ENCODE measurements around the gene CCR9.

CCR9 gene

GRCh38 chr3:45907769-45908705 lies 21.7 kb downstream of the CCR9 start:
- DNase-seq (ENCODE audit: low read depth in 1 of 2, low spot score in 1 of 2), result no peak

DNA sequence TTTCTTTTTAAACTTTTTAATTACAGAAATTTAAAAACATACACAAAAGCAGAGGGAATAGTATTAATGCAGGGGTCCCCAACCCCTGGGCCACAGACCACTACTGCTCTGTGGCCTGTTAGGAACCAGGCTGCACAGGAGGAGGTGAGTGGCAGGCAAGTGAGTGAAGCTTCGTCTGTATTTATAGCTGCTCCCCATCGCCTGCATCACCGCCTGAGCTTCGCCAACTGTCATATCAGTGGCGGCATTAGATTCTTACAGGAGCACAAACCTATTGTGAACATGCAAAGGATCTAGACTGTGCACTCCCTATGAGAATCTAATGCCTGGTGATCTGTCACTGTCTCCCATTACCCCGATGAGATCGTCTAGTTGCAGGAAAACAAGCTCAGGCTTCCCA lies 22.4 kb downstream of the CCR9 start:
- DNase-seq (ENCODE audit: low read depth in 1 of 2, low spot score in 1 of 2), result no peak

- DNase-seq (ENCODE audit: low read depth in 1 of 2, low spot score in 1 of 2), result no peak
Observed at GRCh38 chr3:45909542-45909941, 23.2 kb downstream of the CCR9 start.

DNA sequence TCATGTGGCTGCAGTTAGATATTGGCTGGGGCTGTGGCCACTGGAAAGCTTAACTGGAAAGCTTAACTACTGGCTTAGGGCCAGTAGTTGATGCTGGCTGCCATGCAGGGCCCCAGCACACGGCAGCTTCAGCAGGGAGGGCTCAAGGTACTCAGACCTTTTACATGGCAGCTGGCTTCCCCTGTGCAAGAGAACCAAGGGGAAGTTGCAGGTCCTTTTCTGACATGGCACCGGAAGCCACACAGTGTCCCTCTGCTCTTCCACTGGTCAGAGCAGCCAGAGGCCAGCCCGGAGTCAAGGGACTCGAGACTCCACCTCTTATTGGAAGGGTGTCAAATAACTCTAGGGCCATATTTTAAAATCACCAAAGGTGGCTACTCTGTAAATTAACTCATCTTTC lies 24.5 kb downstream of the CCR9 start:
- no peak for DNase-seq (ENCODE audit: low read depth in 1 of 2, low spot score in 1 of 2)

- DNase-seq (ENCODE audit: low read depth in 1 of 2, low spot score in 1 of 2), result no peak
Observed at GRCh38 chr3:45911511-45912226, 25.3 kb downstream of the CCR9 start.

GRCh38 chr3:45912435-45912834 lies 26.1 kb downstream of the CCR9 start:
- no peak for DNase-seq (ENCODE audit: low read depth in 1 of 2, low spot score in 1 of 2)

- no peak for DNase-seq (ENCODE audit: low read depth in 1 of 2, low spot score in 1 of 2)
Observed at GRCh38 chr3:45914362-45915058, 28.2 kb downstream of the CCR9 start.

GRCh38 chr3:45915059-45915439 lies 28.7 kb downstream of the CCR9 start:
- DNase-seq (ENCODE audit: low read depth in 1 of 2, low spot score in 1 of 2), result no peak

GRCh38 chr3:45915518-45916231 lies 29.3 kb downstream of the CCR9 start:
- DNase-seq (ENCODE audit: low read depth in 1 of 2, low spot score in 1 of 2), result peak; percentile 55 to 58

DNA sequence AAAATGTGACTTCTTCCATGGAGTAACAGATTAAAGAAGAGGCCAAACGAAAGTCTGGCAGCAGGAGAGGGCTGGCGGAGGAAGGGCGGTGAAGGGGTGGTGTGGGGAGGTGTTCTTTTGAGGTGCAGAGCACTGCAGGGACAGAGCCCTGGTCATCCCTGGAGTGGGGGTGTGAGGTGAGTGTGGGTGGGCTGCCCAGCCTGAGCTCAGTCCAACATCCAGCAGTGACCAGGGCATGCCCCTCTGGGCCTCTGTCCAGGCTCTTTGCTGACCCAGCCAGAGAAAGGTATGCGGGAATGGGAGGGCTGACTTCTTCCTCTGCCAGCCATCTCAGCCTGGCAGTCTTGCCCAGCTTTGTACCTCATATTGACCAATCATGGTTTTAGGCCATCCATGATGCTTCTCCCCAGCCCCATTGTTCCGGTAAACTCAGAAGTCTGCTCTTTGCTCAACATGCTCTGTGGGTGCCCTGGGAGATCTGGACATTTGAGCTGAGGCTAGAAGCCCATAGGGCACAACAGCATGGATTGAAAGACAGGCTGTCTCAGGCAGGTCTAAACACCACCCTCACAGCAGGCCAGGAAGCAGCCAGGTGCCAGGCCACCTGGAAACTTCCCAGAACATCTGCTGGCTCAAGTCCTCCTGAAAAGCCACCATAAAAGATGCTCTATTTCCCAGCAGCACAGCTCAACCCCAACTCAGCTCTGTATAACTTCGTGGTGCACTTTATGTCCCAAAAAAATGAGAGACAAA lies 31.0 kb downstream of the CCR9 start:
- DNase-seq (ENCODE audit: low read depth in 1 of 2, low spot score in 1 of 2), result no peak

GRCh38 chr3:45921158-45922038 lies 35.1 kb downstream of the CCR9 start:
- DNase-seq (ENCODE audit: low read depth in 1 of 2, low spot score in 1 of 2), result no peak

GRCh38 chr3:45922039-45922326 lies 35.6 kb downstream of the CCR9 start:
- DNase-seq (ENCODE audit: low read depth in 1 of 2, low spot score in 1 of 2), result no peak

GRCh38 chr3:45922950-45923590 lies 36.7 kb downstream of the CCR9 start:
- DNase-seq (ENCODE audit: low read depth in 1 of 2, low spot score in 1 of 2), result no peak

DNA sequence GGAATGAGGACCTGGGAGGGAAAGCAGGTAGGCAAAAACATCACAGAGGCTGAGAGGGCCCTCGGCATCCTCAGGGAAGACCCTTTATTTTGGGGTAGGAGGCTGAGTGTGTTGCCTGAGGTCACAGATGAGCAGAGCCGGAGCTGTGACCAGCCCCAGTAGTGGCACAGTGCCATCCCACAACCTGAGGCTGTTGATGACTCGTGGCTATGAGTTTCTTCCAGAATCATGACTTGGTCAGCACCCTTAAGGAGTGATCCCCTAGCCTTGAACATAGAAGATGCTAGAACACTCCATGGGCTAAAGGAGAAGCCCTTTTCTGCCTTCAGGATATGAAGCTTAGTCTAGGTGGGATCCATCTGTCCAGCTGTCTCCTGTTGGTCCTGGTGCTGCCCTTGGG lies 37.4 kb downstream of the CCR9 start:
- no peak for DNase-seq (ENCODE audit: low read depth in 1 of 2, low spot score in 1 of 2)

GRCh38 chr3:45927881-45928280 lies 41.5 kb downstream of the CCR9 start:
- no peak for DNase-seq (ENCODE audit: low read depth in 1 of 2, low spot score in 1 of 2)

- peak; percentile 37 to 58 for DNase-seq (ENCODE audit: low read depth in 1 of 2, low spot score in 1 of 2)
Observed at GRCh38 chr3:45929042-45929679, 42.8 kb downstream of the CCR9 start.

- no peak for DNase-seq (ENCODE audit: low read depth in 1 of 2, low spot score in 1 of 2)
Observed at GRCh38 chr3:45931496-45931895, 45.2 kb downstream of the CCR9 start.

GRCh38 chr3:45932112-45932511 lies 45.8 kb downstream of the CCR9 start:
- DNase-seq (ENCODE audit: low read depth in 1 of 2, low spot score in 1 of 2), result no peak

DNA sequence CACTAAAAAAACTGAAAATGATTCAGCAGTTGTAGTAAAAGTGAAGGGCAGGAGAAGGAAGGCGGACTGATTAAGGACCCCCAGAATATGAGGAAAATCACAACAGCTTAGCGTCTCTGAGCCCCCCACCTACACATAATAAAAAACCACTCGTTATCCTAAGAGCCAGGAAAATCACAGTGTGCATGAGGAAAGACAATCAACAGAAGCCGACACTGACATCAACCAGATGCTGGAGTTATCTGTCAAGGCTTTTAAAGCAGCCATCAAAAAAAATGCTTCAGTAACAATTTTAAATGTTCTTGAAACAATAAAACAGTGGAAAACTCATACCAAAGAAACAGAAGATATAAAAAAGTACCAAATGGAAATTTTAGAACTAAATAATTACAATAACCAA lies 47.2 kb downstream of the CCR9 start:
- no peak for DNase-seq (ENCODE audit: low read depth in 1 of 2, low spot score in 1 of 2)

Measured in stimulated activated CD4-positive, alpha-beta T cell treated with anti-CD3 and anti-CD28 coated beads, Interleukin-15, amount 100 ng/mL, for 1 hour (primary cell).